GM12892 (cell line): ENCODE measurements around the gene CASS4.

Experiments used
- DNase-seq: peaks from one replicate; pipeline ENCODE4 v3.0.0; 2011; ENCODE audit not compliant: insufficient read length
- FAIRE-seq: peaks from 2 replicates; lab custom pipeline; 2011; peaks lifted over from hg19 to GRCh38; lab: Jason Lieb, UNC
- POLR2A ChIP-seq: IDR thresholded peaks from 2 replicates; pipeline ENCODE4 v1.6.1; 2011; ENCODE audit warnings: low read depth, low read length, control low read depth
- POLR2AphosphoS5 ChIP-seq: IDR thresholded peaks from 2 replicates; pipeline ENCODE4 v1.6.1; 2011; ENCODE audit warnings: low read depth, low read length, control low read depth
- TAF1 ChIP-seq: IDR thresholded peaks from 2 replicates; pipeline ENCODE4 v1.6.1; 2011; ENCODE audit warnings: low read depth, mild to moderate bottlenecking, control low read depth, low read length, borderline replicate concordance

Gene CASS4

DNA sequence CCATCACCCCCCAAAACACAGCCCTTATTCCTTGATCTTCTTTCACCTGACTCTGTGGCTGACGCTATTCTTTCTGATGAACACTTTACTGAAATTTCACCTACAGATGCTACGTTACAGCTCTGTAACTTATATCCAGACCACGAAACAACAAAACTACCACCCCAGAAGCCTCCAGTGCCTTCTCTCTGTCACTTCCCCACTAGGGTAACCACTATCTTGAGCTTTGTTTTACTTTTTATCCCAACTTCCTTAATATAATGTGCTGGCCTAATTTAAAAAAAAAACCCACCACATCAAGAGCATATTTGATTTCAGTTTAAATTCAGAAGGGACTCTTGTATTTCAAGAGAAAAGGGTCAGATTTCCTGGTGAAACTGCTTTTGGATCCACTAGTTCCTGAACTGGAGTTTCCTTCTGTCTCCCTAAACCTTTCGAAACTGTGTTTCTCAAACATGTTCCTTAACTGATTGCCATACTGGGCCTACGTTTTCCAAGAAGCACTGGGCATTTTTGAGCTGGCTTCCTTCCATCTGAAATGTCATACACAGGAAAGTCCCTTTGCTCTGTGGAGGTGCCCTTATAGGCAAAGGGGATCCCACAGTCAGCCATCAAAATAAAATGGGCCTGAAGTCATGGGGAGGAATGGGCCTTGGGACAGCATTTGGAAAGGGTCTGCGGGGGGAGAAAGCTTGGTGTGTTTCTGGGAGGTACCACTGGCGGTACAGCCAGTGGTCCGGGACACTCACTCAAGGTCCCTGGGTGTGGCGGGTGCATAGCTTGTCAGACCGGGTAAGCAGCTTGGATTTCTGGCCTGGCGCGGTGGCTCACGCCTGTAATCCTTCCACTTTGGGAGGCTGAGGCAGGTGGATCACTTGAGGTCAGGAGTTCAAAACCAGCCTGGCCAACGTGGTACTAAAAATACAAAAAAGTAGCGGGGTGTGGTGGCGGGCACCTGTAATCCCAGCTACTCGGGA lies 30.6 kb downstream of the CASS4 start:
- TF ChIP-seq POLR2A: no peak
- no peak for TF ChIP-seq POLR2AphosphoS5
- no peak for TF ChIP-seq TAF1
- DNase-seq (no peak), FAIRE-seq (no peak)

DNA sequence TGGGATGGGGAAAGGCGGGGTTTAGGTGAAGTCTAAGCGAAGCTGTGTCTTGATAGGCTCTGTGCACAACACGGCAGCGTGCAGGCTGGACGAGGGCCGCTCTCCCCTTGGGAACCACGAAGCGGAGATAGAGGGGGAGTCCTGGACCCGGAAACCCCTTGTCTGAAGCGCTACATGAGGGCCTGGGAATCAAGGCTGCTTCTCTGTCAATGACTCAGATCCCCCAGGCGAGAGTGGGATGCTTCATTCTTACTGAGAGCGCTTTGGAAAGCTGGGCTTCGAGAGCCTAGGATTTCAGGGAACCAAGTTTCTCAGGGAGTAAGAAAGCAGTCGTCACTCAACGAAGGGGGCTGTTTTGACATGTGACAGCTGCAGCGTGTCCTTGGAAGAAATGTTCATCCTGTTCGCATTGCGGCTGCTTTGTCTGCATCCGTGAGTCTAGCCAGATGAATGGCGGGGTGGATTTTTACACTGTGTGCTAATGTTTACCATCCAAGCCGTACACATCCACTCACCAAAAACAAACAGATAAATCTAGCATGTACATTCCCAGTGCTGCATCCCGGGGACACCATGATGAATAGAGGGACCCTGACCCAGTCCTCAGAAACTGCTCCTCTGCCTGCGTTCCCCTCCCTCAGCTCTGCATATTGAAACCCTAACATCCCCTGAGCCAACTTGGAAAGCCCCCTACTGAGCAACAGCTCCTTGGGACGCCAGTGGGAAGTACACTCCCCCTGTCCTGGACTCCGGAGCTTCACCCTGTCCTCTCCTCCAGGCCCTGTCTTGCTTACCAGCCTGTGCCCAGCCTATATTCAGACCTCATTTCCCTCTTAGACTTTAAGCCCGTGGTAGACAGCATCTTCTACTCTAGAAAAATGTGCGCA lies 31.8 kb downstream of the CASS4 start:
- FAIRE-seq (no peak), DNase-seq (no peak)
- TF ChIP-seq POLR2AphosphoS5 (no peak), TAF1 (no peak), POLR2A (no peak)

DNA sequence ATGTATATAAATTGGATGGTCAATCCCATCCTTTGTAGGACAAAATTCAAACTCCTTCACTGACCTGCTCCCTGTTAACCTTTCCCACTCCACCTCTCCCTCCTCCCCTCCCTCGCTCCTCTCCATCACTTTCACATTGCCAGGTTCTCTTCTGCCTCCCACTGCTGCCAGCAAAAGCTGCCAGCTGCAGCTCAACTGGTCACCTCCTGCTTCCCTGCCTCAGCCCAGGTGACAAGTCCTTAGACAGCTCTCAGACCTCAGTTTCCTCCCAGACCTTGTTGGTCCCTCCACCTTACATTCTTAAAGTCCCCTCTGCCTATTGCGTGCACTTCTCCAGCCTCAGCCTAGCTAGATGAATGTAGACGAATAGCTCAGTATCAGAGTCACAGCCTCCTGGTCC lies 33.1 kb downstream of the CASS4 start:
- no peak for TF ChIP-seq TAF1
- no peak for TF ChIP-seq POLR2AphosphoS5
- no peak for TF ChIP-seq POLR2A
- DNase-seq (no peak), FAIRE-seq (no peak)

DNA sequence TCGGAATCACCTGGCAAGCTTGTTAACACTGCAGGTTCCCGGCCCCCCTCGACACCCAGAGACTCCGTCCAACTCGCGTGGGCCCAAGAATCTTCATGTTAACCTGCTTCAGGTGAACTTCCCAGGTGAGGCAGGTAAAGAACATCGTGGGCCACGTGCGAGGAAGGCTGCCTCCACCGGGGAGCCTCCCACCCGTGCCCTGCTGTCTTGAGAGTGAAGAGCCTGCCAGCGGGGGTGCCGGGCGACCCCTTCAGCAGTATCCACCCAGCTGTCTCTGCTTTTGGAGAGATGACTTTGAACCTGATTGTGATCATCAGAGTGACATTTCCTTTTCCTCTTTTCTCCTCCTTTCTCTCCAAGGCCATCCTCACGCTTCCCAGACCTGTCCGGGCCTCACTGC lies 33.5 kb downstream of the CASS4 start:
- DNase-seq: no peak
- no peak for FAIRE-seq
- TF ChIP-seq POLR2AphosphoS5: no peak
- no peak for TF ChIP-seq TAF1
- no peak for TF ChIP-seq POLR2A

DNA sequence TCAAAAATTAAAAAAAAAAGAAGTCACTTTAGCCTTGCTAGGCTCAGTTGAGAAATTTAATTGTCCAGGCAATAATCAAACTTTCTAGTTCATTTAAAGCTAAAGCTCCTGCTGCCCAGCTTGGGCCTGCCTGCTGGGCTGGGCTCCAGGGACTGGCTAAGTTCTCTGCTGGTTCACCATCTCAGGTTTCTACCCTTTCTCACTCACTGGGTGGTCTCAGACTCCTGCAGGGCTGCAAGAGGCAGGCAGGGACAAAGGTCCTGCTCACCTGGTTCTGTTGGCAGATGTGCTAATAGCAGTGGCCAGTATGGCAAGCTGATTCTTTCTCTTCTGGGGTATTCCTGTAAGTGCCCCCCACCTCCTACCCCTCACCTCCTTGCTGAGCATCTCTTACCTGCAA lies 35.2 kb downstream of the CASS4 start:
- FAIRE-seq (no peak), DNase-seq (no peak)
- TF ChIP-seq POLR2A (no peak), TAF1 (no peak), POLR2AphosphoS5 (no peak)

DNA sequence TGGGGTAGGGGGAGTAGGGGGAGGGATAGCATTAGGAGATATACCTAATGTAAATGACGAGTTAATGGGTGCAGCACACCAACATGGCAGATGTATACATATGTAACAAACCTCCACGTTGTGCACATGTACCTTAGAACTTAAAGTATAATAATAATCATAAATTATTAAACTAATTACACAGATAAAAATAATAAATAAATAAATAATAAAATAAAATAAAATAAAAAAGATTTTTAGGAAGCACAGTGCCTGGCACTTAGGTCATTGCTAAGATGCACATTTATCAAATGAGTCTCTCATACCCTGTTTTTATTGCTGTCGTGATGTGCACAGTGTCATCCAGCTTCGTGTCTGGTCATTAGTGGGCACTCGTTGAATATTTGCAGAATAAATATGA lies 37.4 kb downstream of the CASS4 start:
- TF ChIP-seq POLR2A: no peak
- TF ChIP-seq POLR2AphosphoS5: no peak
- TF ChIP-seq TAF1: no peak
- FAIRE-seq: no peak
- DNase-seq: no peak

DNA sequence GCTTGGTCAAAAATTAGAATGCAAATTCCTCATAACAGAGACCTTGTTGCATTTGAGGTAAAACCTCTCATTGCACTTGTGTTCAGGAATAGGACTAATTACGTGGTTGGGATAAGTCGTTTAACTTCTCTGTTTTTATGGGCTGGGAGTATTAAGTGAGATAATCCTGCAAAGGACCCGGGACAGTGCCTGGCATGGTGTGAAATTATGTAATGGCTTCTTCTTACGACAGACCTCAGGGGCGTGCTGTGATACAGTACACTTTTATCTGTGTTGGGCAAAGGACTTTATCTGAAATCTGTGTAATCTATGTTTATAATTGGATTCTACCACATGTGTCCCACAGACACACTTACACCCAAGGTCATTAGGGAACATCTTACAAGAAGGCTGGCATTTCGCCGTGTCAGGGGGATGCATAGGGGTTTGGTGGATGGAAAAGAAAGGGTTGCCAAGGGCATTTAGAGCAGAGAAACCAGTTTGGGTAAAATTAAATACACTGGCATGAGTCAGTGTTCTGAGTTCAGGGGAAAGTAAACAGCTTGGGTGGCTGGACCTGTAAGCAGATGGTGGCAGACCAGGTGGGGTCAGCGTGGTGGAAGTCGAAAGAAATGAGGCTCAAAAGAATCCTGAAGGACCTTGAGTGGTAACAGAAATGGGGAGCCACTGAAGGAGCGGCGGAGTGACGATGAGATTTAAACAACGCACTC lies 39.2 kb downstream of the CASS4 start:
- DNase-seq (no peak), FAIRE-seq (no peak)
- no peak for TF ChIP-seq POLR2AphosphoS5
- TF ChIP-seq TAF1: no peak
- TF ChIP-seq POLR2A: no peak

DNA sequence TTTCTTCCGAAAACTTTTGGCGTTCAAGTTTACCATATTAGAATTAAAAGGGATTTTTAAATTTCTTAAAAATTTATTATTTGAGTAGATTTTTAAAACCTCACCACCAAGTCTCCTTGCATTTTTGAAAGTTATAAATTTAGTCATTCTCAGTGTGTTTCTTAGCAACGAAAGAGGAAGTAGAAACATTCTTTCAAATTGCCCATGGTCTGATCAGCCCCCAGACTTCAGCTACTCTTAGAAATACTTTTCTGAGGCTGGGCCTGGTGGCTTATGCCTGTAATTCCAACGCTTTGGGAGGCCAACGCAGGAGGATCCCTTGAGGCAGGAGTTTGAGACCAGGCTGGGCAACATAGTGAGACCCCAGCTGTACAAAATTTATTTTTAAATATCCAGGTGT lies 41.3 kb downstream of the CASS4 start:
- TF ChIP-seq POLR2A (no peak), POLR2AphosphoS5 (no peak), TAF1 (no peak)
- no peak for DNase-seq
- peak; percentile 86 for FAIRE-seq

DNA sequence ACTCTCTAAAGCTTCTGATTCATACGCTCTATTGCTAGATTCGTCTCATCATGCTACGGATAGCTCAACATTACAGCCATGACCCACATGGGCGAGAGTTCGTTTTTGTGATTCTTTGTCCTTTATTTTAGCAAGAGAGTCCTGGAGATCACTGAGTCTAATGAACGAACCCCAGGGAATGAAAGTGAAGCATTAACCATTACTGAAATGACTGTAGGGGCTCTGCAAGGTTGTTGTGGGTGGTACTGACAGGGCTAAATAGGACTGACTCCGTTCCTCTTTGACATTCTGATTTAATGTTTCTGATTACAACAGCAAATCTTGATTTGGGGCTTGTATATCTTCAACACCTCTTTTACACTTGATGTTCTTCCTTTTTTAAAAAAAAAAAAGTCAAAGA lies 42.7 kb downstream of the CASS4 start:
- DNase-seq (no peak), FAIRE-seq (peak; percentile 66)

DNA sequence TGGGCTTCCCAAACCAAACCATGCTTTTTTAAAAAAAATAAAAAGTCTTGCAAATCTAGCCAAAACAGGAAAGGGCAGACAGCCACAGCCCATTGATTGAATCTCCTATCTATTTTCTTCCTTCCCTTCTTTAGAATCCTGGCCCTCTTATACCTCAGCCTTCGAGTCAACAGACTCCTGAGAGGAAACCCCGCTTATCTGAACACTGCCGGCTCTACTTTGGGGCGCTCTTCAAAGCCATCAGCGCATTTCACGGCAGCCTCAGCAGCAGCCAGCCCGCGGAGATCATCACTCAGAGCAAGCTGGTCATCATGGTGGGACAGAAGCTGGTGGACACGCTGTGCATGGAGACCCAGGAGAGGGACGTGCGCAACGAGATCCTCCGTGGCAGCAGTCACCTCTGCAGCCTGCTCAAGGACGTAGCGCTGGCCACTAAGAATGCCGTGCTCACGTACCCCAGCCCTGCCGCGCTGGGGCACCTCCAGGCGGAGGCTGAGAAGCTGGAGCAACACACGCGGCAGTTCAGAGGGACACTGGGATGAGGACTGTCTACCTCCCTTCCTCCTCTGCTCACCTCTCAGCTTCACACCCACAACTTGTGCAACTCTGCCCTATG lies 46.3 kb downstream of the CASS4 start:
- DNase-seq (no peak), FAIRE-seq (no peak)
- TF ChIP-seq POLR2A: no peak
- TF ChIP-seq TAF1: no peak
- no peak for TF ChIP-seq POLR2AphosphoS5

More for the DNA sequence above, 42.7 kb downstream of the CASS4 start:
- TF ChIP-seq TAF1: no peak
- TF ChIP-seq POLR2AphosphoS5: no peak
- TF ChIP-seq POLR2A: no peak

DNA sequence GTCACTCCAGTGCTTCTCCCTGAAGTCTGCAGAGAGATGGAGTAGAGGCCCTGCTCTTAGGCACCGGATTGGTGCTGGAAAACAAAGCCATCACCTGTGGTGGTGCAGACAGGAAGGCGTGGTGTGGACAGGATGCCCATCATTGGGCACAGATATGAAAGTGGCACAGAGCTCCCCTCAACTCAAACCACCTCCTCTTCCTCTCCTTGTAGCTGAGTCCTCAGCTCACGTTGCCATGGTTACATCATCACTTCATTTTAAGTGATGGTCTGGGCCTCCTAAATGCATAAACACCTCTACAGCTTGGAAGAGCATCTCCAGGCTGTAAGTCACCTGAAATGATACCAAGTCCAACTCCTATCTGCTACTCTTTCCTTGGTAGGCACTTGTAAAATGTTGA lies 48.4 kb downstream of the CASS4 start:
- FAIRE-seq (no peak), DNase-seq (no peak)
- TF ChIP-seq POLR2AphosphoS5 (no peak), POLR2A (no peak), TAF1 (no peak)
